HG03139 (cell line): ENCODE data around the gene OR1F1.
"Not testable (repeated sequence)": the region's sequence is repeated elsewhere in the genome, so short reads cannot be mapped to it uniquely, and the experiment has no call there.

Experiments used
- ATAC-seq: cut with Tn5 transposase; IDR thresholded peaks from one replicate; pipeline ENCODE4 v1.9.1; 2021; ENCODE audit not compliant: unreplicated experiment

OR1F1 gene

DNA sequence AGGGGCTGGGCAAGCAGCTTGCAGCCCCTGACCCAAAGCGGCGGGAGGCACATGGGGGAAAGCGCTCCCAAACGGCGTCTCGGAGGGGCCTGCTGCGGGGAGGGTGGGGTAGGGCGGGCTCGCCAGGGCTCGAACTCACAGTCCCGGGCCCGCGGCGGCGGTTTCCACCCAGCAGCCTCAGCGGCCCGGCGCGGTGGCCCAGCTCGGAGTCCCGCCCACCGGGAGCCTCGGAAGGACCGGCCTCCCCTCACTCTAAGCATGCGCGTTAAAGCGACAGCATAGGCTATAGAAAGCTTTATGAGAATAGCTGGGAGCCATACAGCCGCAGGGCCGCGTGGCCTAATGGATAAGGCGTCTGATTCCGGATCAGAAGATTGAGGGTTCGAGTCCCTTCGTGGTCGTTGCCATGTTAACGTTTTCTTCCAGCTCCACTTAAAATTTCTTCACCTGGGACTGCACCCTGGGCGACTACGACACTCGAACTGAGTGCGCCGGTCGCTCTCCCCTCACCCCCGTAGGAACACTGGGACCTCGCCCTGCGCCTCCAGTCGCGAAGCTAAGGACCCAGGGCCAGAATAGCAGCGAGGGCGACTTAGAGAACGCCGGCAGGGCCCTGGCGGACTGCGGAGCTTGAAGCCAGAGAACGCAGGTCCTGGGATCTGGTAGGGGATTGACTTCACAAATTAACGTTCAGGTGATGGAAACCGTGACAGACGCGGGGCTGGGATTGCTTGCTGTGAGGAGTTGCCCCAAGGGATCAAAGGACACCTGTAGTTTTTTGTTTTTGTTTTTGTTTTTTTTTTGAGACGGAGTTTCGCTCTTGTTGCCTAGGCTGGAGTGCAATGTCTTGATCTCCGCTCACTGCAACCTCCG lies 37.4 kb upstream of the OR1F1 start:
- peak; percentile 51 for ATAC-seq

DNA sequence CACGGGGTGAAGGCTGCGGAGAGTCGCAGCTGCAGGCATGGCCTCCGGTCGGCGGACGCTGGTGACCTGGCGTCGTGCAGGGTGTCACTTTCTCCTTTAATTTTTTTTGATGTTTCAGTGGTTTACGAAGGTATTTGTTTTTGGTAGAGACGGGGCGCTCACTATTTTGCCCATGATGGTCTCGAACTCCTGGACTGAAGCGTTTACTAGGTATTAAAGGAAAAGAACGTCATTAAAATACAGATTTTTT lies 36.1 kb upstream of the OR1F1 start:
- no peak for ATAC-seq

DNA sequence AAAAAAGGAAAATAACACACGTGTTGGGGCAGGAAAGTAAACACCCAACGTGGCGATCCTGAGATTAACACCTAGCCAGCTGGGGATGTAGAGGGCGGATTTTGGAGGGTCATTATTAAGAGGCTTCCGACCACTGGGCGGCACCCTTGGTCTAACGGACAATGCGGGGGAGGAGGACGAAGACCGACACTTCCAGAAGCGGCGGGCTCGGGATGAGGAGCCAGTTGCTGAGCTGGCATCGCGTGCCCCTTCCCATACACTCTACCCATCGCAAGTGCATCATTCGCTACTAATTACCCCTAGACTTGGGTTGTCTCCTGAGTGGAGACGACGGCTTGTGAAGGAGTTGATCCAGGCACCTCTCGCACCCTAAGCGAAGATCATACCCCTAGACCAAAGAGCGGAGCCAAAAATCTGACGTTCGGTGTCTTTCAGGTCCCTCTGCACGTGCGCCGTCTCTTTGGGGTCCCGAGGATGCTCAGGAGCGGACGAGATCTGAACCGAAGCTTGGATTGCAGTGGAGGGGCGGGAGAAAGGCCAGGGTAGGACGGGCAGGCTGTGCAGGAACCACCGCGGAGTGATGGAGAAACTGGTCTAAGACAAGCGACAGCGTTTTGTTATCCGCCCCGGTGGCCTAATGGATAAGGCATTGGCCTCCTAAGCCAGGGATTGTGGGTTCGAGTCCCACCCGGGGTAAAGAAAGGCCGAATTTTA lies 35.6 kb upstream of the OR1F1 start:
- no peak for ATAC-seq

DNA sequence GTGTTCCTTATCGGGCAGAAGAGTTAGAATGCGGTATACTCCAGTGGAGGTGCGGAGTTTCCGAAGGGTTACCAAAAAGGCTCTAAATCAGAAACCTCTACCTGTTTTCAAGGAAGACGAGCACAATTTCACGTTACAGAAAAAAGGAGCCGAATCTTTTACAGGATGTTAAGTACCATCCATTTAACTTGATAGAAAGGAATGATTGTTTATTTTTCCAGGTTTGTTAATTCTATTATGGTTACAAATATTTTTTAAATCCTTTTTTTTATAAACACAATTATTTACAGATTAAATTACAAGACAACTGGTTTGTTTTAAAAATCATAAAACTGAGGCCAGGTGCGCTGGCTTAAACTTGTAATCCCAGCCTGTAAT lies 35.0 kb upstream of the OR1F1 start:
- ATAC-seq: no peak

DNA sequence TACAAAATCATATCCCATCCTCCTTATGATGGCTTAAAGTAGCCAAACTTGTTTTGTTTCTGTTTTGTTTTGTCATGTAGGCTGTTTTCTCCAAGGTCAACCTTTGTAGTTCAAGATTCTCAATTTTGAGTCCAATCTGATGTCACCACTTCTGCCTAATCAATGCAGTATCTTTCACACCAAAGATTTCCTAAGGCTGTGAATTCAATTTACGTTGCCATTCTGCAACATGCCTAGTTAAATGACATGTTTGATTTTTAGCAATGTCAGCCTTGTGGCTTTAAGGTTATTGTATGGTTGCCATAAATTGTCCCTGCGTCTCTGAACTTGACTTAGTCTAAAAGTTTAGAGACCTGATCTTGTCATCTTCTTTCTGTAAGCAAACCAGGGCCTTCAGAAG lies 32.8 kb upstream of the OR1F1 start:
- no peak for ATAC-seq

DNA sequence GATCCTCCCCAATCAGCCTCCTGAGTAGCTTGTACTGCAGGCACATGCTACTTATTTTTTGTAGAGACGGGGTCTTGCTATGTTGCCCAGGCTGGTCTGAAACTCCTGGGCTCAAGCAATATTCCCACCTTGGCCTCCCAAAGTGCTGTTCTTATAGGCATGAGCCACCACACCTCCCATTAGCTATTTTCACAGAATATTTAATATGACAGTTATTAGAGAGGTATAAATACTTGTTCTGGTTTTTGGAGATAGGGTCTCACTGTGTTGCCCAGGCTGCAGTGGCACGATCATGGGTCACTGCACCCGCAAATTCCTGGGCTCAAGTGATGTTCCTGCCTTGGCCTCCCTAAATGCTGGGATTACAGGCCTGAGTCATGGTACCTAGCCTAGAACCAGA lies 32.0 kb upstream of the OR1F1 start:
- ATAC-seq: no peak

DNA sequence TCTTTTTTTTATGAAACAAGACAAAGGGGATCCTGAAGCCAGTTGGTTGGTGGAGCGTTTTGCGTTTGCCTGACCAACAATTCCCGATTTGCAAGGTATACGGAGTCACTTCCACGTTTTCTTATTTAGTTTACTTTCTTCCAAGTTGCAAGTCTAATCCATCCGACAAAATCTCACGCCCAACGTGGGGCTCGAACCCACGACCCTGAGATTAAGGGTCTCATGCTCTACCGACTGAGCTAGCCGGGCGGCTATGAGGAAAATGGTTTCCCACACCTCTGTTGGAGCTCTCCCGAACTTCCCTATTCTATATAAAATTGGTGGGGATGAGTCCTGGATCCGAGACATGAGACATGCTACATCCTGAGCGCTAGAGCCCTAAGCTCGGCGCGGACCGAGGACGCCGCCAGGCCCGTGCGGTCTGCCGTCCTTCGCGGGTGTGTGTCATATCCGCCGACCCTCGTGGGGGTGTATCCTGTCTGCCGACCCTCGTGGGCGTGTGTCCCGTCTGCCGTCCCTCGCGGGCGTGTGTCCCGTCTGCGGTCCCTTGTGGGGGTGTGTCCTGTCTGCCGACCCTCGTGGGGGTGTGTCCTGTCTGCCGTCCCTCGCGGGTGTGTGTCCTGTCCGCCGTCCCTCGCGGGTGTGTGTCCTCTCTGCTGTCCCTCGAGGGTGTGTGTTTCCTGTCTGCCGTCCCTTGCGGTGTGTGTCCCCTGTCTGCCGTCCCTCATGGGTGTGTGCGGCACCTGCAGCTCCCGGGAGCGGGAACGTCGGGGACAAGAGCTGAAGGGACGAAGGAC lies 30.6 kb upstream of the OR1F1 start:
- no peak for ATAC-seq

DNA sequence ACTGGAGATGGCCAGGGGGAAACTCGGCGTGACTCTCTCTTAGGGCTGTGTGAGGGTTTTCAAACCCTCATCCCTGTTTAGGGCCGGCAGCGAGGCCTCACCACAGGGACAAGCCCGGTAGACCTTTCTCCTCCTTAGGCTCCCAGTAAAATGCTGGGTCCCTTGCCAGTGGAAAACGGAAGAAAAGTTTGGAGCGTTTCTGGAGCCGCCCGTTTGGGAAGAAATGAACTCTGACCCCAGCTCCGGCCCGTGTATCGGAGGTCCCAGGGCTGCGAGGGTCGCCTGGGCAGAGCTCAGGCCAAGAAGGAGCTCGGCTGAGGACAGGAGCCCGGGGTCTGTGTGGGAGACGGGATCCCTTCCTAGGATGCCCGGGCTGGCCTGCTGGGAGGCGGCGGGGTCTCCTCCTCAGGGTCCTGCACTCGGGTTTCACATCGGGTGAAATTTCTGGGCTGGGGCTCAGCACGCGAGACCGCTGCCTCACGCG lies 29.9 kb upstream of the OR1F1 start:
- no peak for ATAC-seq

DNA sequence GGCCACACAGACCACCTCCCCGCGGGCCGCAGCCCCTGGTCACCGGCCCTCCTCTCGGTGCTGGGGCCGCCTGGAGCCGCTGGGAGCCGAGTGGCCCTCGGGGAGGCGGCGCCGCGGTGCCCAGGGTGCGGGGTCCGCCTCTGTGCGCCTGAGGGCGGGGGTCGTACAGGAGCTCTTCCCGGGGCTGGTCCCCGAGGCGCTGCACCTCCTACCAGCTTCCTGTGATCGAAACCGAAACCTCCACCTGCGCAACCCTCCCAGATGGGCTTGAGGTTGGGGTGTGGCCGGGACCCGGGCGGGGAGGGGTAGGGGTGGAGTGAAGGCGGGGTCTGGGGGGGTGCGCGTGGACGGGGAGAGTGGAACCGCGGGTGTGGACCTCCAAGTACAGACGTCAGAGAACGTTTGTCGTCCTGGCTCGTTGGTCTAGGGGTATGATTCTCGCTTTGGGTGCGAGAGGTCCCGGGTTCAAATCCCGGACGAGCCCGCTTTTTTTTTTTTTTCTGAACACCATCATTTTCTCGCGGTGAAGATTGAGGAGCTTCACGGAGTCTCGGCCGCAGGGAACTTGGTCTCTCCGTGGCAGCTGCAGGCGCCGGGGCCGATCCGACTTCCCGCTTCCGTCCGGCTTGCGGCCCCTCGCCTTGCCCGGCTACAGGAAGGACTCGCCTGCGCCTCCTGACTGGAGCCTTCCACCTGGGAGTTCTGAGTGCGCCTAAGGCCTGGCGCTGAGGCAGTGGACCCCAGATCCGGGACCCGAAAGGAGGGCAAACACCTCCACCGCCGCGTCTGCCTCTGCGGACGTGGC lies 29.3 kb upstream of the OR1F1 start:
- no peak for ATAC-seq

DNA sequence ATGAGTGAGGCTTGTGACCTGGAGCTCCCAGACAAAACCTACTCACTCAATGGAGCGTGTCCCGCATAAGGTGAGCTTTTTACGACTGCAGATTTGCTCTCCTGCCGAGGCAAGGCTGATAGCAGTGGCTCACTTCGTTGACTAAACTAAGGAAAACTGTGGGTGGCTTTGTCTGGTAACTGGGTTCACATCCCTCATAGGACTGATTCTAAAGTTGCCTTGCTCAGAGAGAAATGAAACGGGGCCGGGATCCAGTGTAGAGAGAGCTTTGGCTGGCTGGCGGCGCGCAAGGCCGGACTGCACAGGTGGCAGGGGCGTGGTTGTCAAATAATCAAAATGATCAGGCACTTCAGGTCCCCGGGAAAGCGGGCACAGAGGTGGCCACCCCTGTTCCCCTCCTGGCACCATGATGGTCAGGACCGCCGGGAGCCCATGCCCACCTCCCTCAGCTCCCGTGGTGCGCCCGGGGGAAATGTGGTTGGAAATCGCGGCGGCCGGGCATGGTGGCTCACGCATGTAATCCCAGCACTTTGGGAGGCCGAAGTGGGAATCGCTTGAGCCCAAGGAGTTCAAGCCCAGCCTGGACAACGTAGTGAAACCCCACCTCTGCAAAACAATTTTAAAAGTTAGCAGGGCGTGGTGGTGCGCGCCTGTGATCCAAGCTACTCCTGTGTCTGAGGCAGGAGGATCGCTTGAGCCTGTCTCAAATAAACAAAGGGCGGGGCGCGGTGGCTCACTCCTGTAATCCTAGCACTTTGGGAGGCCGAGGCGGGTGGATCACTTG lies 26.6 kb upstream of the OR1F1 start:
- ATAC-seq: no peak

DNA sequence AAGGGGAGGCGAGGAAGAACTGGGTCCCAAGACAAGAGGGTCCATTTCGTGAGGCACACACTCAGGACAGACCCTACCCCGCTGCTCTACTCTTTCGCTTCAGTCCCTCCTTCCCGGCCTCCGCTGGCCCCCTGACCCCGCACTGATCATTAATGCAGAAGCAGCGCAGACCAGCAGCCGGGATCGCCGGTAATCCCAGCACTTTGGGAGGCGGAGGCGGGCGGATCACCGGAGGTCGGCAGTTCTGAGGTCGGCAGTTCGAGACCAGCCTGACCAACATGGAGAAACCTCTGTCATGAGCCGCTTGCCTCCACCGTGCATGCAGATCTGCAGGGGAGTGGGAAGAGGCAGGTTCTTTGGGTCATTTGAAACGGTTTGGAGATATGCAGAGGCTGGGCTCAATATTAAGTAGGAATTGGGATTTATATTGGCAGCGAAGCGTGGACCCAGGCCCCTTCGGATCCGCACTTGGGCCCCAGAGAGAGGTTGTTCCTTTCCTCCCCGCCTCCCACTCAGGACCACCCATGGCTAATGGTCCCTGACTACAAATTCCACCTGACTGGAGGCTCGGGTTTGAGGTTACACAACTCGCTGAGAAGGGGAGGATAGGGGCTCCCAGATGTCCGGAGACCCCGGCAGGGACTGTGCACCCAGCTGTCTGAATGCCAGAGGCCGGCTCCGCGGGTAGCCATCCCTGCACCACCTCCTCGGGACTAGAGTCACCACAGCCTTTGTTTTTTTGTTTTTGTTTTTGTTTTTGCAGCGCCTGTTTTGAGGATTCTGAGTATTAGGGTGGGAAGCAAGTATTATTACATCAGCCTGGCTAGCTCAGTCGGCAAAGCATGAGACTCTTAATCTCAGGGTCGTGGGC lies 23.6 kb upstream of the OR1F1 start:
- ATAC-seq: no peak

DNA sequence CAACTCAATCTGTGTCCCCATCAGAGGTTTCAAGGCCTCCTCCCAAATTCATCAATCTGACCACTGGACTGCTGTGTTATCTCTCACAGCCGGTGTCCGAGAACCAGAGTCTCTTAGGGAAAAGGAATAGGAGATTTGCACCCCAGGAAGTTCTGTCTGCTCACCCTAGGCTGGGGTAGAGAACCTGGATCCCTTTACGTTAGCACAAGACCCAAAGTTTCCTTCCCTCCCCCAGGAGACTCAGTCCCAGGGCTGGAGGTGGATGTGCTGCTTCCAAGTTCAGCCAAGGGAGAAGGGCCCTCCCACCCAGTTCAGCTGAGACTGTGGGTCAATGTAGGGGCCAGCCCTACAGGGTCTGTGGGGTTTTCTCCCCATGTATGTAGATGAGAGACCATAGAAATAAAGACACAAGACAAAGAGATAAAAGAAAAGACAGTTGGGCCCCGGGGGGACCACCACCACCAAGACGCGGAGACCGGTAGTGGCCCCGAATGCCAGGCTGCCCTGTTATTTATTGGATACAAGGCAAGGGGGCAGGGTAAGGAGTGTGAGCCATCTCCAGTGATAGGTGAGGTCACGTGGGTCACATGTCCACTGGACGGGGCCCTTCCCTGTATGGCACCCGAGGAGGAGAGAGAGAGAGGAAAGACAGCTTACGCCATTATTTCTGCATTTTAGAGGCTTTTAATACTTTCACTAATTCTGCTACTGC lies 22.7 kb upstream of the OR1F1 start:
- ATAC-seq: no peak

DNA sequence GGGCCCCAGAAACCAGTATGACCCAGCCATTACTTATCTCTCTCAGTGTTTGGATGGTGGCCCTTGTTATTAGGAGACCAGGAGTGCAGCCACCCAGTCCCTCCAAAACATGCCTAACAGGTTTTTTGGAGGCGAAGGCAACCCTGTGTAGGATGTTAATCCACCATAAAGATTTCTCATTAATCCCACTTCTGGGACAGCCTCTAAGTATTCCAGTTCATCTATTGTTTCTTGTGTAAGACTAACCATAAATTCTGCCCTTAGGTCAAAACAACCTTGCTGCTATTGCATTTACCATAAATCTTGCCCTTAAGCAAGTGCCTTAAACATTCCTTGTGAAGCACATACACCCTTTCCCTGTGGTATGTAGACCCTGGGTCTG lies 21.5 kb upstream of the OR1F1 start:
- no peak for ATAC-seq

DNA sequence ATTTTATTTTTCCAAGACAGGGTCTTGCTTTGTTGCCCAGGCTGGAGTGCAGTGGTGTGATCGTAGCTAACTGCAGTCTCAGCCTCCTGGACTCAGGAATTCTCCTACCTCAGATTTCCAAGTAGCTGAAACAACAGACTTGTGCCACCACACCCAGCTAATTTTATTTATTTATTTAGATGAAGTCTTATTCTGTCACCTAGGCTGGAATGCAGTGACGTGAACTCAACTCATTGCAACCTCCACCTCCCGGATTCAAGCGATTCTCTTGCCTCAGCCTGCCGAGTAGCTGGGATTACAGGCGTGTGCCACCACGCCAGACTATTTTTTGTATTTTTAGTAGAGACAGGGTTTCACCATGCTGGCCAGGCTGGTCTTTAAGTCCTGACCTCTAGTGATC lies 19.3 kb upstream of the OR1F1 start:
- ATAC-seq: not testable (repeated sequence)

DNA sequence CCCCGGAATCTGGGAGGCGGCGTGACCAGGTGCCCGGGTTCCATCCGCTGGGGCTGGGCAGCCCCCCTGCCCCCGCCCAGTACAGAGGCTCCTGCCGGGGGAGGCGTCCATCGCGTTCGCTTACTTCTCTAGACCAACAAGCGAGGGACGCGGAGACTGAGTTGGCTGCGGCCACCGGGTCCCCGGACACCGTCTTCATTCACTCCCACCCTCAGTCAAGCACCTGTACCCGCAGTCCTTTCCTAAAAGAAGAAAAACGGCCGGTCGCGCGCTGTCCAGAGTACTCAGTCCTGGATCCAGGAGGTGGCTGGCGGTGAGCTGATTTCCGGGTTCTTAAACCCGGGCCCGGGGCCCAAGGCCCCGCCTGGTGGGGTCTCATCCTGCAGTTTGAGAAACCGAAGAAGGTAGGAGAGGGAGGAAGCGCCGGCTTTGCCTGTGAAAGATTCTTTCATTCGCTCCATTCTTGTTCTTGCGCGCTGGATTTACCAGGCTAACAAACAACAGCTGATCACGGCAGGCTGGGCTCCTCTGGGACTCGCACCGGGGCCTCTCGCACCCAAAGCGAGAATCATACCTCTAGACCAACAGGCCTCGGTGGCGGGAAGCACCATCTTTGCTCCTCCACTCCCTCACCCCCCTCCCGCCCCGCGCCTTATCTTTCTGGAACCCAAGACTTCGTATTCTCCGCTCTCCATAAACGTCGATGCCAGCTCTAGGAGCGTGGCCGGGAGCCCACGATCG lies 17.4 kb upstream of the OR1F1 start:
- ATAC-seq: no peak

DNA sequence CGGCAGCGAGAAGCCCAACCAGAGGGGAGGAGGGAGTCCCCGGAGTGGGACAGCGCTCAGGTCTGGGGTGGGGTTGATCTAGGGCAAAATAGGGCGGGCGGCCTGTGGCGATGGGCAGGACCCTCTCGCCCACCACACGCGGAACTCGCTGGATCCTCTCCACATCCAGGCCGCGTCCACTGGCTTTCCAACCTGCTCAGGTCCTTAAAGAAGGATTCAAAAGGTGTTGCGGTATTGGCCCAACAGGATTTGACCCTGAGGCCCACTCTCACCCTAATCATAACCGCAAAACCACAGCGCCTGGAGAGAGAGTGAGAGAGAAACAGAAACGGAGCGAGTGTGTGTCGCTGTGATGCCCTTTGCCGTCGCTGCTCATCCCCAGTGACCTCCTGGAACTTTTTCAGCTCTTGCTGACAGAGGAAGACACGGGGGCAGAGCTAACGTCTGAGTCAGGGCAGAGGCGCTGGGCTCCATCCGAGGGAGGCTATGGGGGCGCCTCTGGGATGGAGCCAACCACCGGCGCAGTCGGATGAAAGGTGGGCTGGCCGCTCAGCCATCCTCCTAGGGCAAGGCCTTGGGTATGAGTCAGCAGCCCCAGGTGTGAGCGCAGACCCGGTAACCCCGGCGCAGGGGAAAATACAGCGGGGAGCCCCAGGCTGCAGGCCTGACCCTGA lies 16.7 kb upstream of the OR1F1 start:
- peak; percentile 36 for ATAC-seq

DNA sequence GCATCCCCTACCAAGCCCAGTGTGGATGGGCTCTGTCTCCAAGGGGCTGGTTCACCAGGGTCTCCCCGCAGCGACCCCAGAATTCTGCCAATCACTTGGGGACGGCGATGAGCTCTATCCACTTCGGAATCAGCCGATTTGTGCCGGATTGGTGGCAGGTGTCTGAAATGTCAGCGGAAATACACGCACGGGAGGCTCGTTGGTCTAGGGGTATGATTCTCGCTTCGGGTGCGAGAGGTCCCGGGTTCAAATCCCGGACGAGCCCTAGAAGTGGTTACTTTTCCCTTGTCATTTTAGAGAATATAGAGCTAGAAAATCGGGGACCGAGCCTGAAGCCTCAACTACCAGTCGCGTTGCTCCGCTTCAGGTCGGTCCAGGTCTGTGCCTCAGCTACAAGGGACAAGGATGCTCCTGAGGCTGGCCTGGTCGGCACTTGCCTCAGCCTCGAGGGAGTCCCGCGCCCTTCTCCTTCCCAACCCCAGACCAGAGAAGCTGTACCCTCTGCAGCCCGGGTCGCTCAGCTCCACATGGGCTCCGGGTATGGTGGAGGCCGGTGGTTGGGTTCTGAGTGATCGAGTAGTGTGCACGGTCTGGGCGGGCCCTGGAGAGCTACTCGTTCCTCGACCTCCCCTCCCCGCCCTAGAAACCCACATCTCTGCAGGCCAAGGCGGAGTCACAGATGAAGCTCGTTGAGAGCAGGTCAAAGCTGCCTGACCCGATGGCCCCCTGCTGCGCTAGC lies 16.0 kb upstream of the OR1F1 start:
- peak; percentile 25 for ATAC-seq
